Liver (tissue), 9 donors: ENCODE results near the gene WAPL. TPM values are rescaled to one million over a fixed set of nuclear protein-coding genes. Genes with fewer than 3 reads are reported as not detected.
"Not testable (repeated sequence)": the region's sequence is repeated elsewhere in the genome, so short reads cannot be mapped to it uniquely, and the experiment has no call there.

Experiments
- DNase-seq: peaks from one replicate; pipeline ENCODE4 v3.0.0-alpha.2; 2017; ENCODE audit warnings: low spot score
- H3K27ac ChIP-seq, 2 donors: one replicate each; pipeline ENCODE4 v1.7.0; 2013; ENCODE audit warnings: inconsistent platforms in 2 of 2, low read length in 2 of 2, control low read depth in 1 of 2, low read depth in 1 of 2, mild to moderate bottlenecking in 1 of 2
- H3K27me3 ChIP-seq, 4 donors: one replicate each; pipeline versions ENCODE4 v1.6.1 to v1.7.0; 2013; ENCODE audit warnings: low read length in 3 of 4, inconsistent platforms in 1 of 4, mild to moderate bottlenecking in 1 of 4, moderate library complexity in 1 of 4; ENCODE audit not compliant: control insufficient read depth in 4 of 4, insufficient read depth in 4 of 4
- H3K36me3 ChIP-seq, 4 donors: one replicate each; pipeline versions ENCODE4 v1.6.1 to v1.7.0; 2013; ENCODE audit warnings: low read length in 3 of 4, mild to moderate bottlenecking in 3 of 4, low read depth in 1 of 4, moderate library complexity in 1 of 4; ENCODE audit not compliant: control insufficient read depth in 4 of 4, insufficient read depth in 3 of 4
- H3K4me1 ChIP-seq, 4 donors: one replicate each; pipeline versions ENCODE4 v1.6.1 to v1.7.0; 2013; ENCODE audit warnings: low read length in 3 of 4, mild to moderate bottlenecking in 3 of 4, moderate library complexity in 1 of 4; ENCODE audit not compliant: control insufficient read depth in 4 of 4, insufficient read depth in 4 of 4
- H3K4me3 ChIP-seq, 3 donors: one replicate each; pipeline versions ENCODE4 v1.6.1 to v1.7.0; 2013; ENCODE audit warnings: low read length in 3 of 3, control low read depth in 1 of 3, low read depth in 1 of 3, mild to moderate bottlenecking in 1 of 3
- H3K9ac ChIP-seq, 2 donors: one replicate each; pipeline ENCODE4 v1.7.0; 2013; ENCODE audit warnings: low read length in 2 of 2, mild to moderate bottlenecking in 2 of 2, moderate library complexity in 2 of 2, control low read depth in 1 of 2, low read depth in 1 of 2
- H3K9me3 ChIP-seq, 4 donors: one replicate each; pipeline versions ENCODE4 v1.6.1 to v1.7.0; 2013; ENCODE audit warnings: low read length in 3 of 4; ENCODE audit not compliant: control insufficient read depth in 4 of 4
- EGR1 ChIP-seq, 2 donors: IDR thresholded peaks; 2 replicates each; pipeline ENCODE4 v1.6.1; 2016 to 2018; ENCODE audit warnings: antibody characterized with exemption in 2 of 2, low read depth in 2 of 2
- FOXA1 ChIP-seq: IDR thresholded peaks from 2 replicates; pipeline ENCODE4 v1.6.1; 2016; ENCODE audit warnings: antibody characterized with exemption
- GABPA ChIP-seq, 2 donors: IDR thresholded peaks in 1 of 2; conservative IDR thresholded peaks in 1 of 2; 2 replicates each; pipeline ENCODE4 v1.6.1; 2016; ENCODE audit warnings: antibody characterized with exemption in 2 of 2, mild to moderate bottlenecking in 1 of 2, moderate library complexity in 1 of 2
- HNF4A ChIP-seq, 2 donors: conservative IDR thresholded peaks; 2 replicates each; pipeline ENCODE4 v1.6.1; 2016; ENCODE audit warnings: antibody characterized with exemption in 2 of 2, mild to moderate bottlenecking in 2 of 2
- HNF4G ChIP-seq: IDR thresholded peaks from 2 replicates; pipeline ENCODE4 v1.6.1; 2016; ENCODE audit warnings: antibody characterized with exemption
- JUND ChIP-seq, 2 donors: IDR thresholded peaks; 2 replicates each; pipeline ENCODE4 v1.6.1; 2016; ENCODE audit warnings: antibody characterized with exemption in 2 of 2
- NR2F2 ChIP-seq: IDR thresholded peaks from 2 replicates; pipeline ENCODE4 v1.6.1; 2016; ENCODE audit warnings: antibody characterized with exemption
- RAD21 ChIP-seq, 2 donors: IDR thresholded peaks; 2 replicates each; pipeline ENCODE4 v1.6.1; 2016; ENCODE audit warnings: antibody characterized with exemption in 2 of 2, mild to moderate bottlenecking in 2 of 2
- SP1 ChIP-seq: IDR thresholded peaks from 2 replicates; pipeline ENCODE4 v1.6.1; 2018; ENCODE audit warnings: antibody characterized with exemption, mild to moderate bottlenecking
- TAF1 ChIP-seq: conservative IDR thresholded peaks from 2 replicates; pipeline ENCODE4 v1.6.1; 2016; ENCODE audit warnings: antibody characterized with exemption, mild to moderate bottlenecking
- YY1 ChIP-seq: IDR thresholded peaks from 2 replicates; pipeline ENCODE4 v1.6.1; 2016; ENCODE audit warnings: antibody characterized with exemption, mild to moderate bottlenecking
- WGBS: extraction: QIAGEN DNeasy Blood & Tissue Kit; methylation state at CpG from one replicate; pipeline ENCODE4 v1.1.7; 2013; 5-methylcytosine and 5-hydroxymethylcytosine counted together
- polyA plus RNA-seq, 2 donors: library from polyadenylated mRNA; stranded (reverse) in 1 of 2; unstranded in 1 of 2; fragments of 200-250 nt in 1 of 2; fragments of >200 nt in 1 of 2; fragmentation: Nextera tagmentation in 1 of 2; extraction: Ambion mirVana in 1 of 2; gene quantifications; one replicate each; pipeline versions ENCODE4 v1.2.1 to v1.2.3, GENCODE V29; 2013 to 2015
- total RNA-seq, 2 donors: library from RNA; depleted of rRNA; stranded (reverse); fragments of >200 nt; gene quantifications; one replicate each; pipeline ENCODE4 v1.2.3, GENCODE V29; 2014
- TF ChIP-seq, protein P1 (sequence below): IDR thresholded peaks from 2 replicates; pipeline ENCODE4 v1.6.1; 2016; ENCODE audit warnings: antibody characterized with exemption
- TF ChIP-seq, protein P2 (sequence below): IDR thresholded peaks from 2 replicates; pipeline ENCODE4 v1.6.1; 2016; ENCODE audit warnings: antibody characterized with exemption
- TF ChIP-seq, protein P3 (sequence below): fragments of 150-350 bp; IDR thresholded peaks from 2 replicates; pipeline ENCODE4 v1.5.1; 2017; ENCODE audit warnings: improper control_type of control experiment, low read depth, low read length; ENCODE audit not compliant: missing input control
- donor health status: healthy.
- donor health status: healthy.
- donor health status: healthy.
- donor health status: healthy.
- donor health status: healthy.

The WAPL gene
- total and polyA plus RNA-seq, 4 donors = 9.7 to 37.9 (median 24.0) TPM

DNA sequence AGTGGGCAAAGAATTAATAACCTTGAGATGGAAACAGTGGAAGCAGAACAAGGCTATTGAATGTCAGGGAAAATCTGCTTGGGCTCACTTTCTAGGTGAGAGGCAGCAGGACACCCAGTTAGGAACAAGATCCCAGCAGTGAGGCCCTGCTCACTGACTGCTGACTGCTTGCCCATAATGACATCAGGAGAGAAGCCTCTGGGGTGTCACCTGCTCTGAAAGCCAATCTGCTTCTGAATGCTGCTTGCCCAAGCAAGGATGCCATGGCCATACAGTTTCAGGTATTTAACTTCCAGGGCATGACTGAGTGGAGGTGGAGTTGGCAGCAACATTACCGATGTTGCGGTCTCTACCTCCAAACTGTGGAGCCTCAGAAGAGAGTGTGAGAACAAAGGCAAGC is 11.7 kb upstream of the WAPL start:
- TF ChIP-seq EGR1 (IDR thresholded peaks at IDR 0.05; ENCODE audit: low read depth in 2 of 2) = no peak
- no peak for TF ChIP-seq JUND (IDR thresholded peaks at IDR 0.05)
- 97% methylated on average over 2 of the region's 2 CpGs for WGBS
- no peak for DNase-seq

DNA sequence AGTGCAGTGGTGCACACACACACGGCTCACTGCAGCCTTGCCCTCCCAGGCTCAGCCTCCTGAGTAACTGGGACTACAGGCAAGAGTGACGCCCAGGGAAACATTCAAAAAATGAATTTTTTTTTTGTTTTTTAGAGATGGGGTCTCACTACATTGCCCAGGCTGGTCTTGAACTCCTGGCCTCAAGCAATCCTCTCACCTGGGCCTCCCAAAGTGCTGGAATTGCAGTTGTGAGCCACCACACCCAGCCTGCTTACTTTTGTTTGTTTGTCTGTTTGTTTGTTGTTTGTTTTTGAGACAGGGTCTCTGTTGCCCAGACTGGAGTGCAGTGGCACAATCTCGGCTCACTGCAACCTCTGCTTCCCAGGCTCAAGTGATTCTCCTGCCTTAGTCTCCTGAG is 7.1 kb upstream of the WAPL start:
- not testable (repeated sequence) for H3K36me3 ChIP-seq, DNase-seq, H3K9ac ChIP-seq, H3K4me3 ChIP-seq, H3K9me3 ChIP-seq, H3K4me1 ChIP-seq, H3K27ac ChIP-seq, H3K27me3 ChIP-seq
- WGBS = 90% methylated on average over 3 of the region's 3 CpGs

More for the DNA sequence above, 11.7 kb upstream of the WAPL start:
- Histone ChIP-seq H3K4me1 (peaks cover 0 to 14% (median 10%) of the 10 kb centered on the region in 4 donors), H3K36me3 (no peaks in the 10 kb centered on the region), H3K9me3 (no peaks in the 10 kb centered on the region), H3K9ac (no peak overlapping the region), H3K27me3 (no peaks in the 10 kb centered on the region), H3K27ac (no peak overlapping the region), H3K4me3 (no peak overlapping the region)

DNA sequence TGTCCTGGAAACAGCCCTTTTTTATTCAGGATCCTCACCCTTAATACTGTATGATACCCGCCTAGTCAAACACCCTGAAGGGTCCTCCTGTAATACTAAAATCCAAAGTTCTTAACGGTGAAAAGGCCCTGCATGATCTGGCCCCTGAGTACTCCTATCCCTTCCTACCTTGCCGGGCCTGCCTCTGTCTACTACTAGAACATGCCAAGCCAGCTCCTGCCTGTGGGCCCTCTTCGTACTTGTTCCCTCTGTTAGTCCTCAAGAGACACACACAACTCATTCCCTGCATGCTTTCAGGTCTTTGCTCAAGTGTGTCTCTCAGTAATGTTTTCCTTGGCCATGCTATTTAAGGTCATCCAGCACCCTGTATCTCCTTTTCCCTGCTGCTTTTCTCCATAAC is 5.0 kb upstream of the WAPL start:
- H3K9me3 ChIP-seq = no peaks in the 10 kb centered on the region
- WGBS = 94% methylated on average over 4 of the region's 4 CpGs
- peaks cover 5 to 18% (median 16%) of the 10 kb centered on the region in 4 donors for H3K4me1 ChIP-seq
- TF ChIP-seq HNF4G (no peak), HNF4A (conservative IDR thresholded peaks at IDR 0.05) (no peak), NR2F2 (no peak), YY1 (no peak), GABPA (IDR thresholded peaks at IDR 0.05 in 1 of 2, conservative IDR thresholded peaks at IDR 0.05 in 1 of 2) (no peak), RAD21 (IDR thresholded peaks at IDR 0.05) (no peak), SP1 (no peak), TAF1 (no peak), FOXA1 (no peak), EGR1 (IDR thresholded peaks at IDR 0.05; ENCODE audit: low read depth in 2 of 2) (no peak)
- TF ChIP-seq, protein P1, sequence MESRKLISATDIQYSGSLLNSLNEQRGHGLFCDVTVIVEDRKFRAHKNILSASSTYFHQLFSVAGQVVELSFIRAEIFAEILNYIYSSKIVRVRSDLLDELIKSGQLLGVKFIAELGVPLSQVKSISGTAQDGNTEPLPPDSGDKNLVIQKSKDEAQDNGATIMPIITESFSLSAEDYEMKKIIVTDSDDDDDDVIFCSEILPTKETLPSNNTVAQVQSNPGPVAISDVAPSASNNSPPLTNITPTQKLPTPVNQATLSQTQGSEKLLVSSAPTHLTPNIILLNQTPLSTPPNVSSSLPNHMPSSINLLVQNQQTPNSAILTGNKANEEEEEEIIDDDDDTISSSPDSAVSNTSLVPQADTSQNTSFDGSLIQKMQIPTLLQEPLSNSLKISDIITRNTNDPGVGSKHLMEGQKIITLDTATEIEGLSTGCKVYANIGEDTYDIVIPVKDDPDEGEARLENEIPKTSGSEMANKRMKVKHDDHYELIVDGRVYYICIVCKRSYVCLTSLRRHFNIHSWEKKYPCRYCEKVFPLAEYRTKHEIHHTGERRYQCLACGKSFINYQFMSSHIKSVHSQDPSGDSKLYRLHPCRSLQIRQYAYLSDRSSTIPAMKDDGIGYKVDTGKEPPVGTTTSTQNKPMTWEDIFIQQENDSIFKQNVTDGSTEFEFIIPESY = no peak
- TF ChIP-seq, protein P2, sequence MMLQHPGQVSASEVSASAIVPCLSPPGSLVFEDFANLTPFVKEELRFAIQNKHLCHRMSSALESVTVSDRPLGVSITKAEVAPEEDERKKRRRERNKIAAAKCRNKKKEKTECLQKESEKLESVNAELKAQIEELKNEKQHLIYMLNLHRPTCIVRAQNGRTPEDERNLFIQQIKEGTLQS = no peak
- TF ChIP-seq, protein P3, sequence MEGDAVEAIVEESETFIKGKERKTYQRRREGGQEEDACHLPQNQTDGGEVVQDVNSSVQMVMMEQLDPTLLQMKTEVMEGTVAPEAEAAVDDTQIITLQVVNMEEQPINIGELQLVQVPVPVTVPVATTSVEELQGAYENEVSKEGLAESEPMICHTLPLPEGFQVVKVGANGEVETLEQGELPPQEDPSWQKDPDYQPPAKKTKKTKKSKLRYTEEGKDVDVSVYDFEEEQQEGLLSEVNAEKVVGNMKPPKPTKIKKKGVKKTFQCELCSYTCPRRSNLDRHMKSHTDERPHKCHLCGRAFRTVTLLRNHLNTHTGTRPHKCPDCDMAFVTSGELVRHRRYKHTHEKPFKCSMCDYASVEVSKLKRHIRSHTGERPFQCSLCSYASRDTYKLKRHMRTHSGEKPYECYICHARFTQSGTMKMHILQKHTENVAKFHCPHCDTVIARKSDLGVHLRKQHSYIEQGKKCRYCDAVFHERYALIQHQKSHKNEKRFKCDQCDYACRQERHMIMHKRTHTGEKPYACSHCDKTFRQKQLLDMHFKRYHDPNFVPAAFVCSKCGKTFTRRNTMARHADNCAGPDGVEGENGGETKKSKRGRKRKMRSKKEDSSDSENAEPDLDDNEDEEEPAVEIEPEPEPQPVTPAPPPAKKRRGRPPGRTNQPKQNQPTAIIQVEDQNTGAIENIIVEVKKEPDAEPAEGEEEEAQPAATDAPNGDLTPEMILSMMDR = no peak
- no peak for DNase-seq
- no peak overlapping the region for H3K9ac ChIP-seq
- no peaks in the 10 kb centered on the region for H3K36me3 ChIP-seq
- H3K4me3 ChIP-seq = no peak overlapping the region
- H3K27ac ChIP-seq = no peak overlapping the region
- H3K27me3 ChIP-seq = no peaks in the 10 kb centered on the region

DNA sequence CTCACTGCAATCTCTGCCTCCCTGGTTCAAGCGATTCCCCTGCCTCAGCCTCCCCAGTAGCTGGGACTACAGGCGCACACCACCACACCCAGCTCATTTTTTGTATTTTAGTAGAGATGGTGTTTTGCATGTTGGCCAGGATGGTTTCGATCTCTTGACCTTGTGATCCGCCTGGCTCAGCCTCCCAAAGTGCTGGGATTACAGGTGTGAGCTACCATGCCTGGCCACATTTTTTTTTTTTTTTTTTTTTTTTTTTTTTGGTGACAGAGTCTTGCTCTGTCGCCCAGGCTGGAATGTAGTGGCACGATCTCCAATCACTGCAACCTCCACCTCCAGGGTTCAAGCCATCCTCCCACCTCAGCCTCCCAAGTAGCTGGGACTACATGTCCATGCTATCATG is 4.1 kb upstream of the WAPL start:
- peaks cover 5 to 18% (median 16%) of the 10 kb centered on the region in 4 donors for H3K4me1 ChIP-seq
- not testable (repeated sequence) for H3K27me3 ChIP-seq, H3K4me3 ChIP-seq, H3K9me3 ChIP-seq, DNase-seq, H3K9ac ChIP-seq, H3K27ac ChIP-seq, H3K36me3 ChIP-seq
- WGBS = 96% methylated on average over 6 of the region's 6 CpGs
